ENCODE measurements around the gene MGAT4C.

Gene MGAT4C

GRCh38 chr12:86265329-86265695 is 9.1 kb upstream of the MGAT4C start:
- no peak for TF ChIP-seq CTCF (IDR thresholded peaks at IDR 0.05; ENCODE audit: extremely low read depth, missing control alignments)
- no peak for DNase-seq (ENCODE audit: low spot score)

GRCh38 chr12:86264451-86265328 is 8.5 kb upstream of the MGAT4C start:
- no peak for DNase-seq (ENCODE audit: low spot score)
- no peak for TF ChIP-seq CTCF (IDR thresholded peaks at IDR 0.05; ENCODE audit: extremely low read depth, missing control alignments)

GRCh38 chr12:86261578-86261977 is 5.4 kb upstream of the MGAT4C start:
- TF ChIP-seq CTCF (IDR thresholded peaks at IDR 0.05; ENCODE audit: extremely low read depth, missing control alignments): no peak

GRCh38 chr12:86261142-86261541 is 5.0 kb upstream of the MGAT4C start:
- no peak for DNase-seq (ENCODE audit: low spot score)

More at GRCh38 chr12:86261578-86261977, 5.4 kb upstream of the MGAT4C start:
- no peak for DNase-seq (ENCODE audit: low spot score)

GRCh38 chr12:86260183-86260582 is 4.0 kb upstream of the MGAT4C start:
- DNase-seq (ENCODE audit: low spot score): no peak
- TF ChIP-seq CTCF (IDR thresholded peaks at IDR 0.05; ENCODE audit: extremely low read depth, missing control alignments): no peak

More at GRCh38 chr12:86261142-86261541, 5.0 kb upstream of the MGAT4C start:
- TF ChIP-seq CTCF (IDR thresholded peaks at IDR 0.05; ENCODE audit: extremely low read depth, missing control alignments): no peak

GRCh38 chr12:86257134-86257533 is 943 bp upstream of the MGAT4C start:
- no peak for DNase-seq (ENCODE audit: low spot score)
- TF ChIP-seq CTCF (IDR thresholded peaks at IDR 0.05; ENCODE audit: extremely low read depth, missing control alignments): no peak

- DNase-seq (ENCODE audit: low spot score): no peak
- no peak for TF ChIP-seq CTCF (IDR thresholded peaks at IDR 0.05; ENCODE audit: extremely low read depth, missing control alignments)
These were observed 1.6 kb downstream of the MGAT4C start for GRCh38 chr12:86254399-86255107.
